Loucy (cell line): Measurements from ENCODE around the gene MEGF10.

Experiments
- H2AFZ ChIP-seq: fragments of 200-600 bp; sonication (generic); 2 replicates; pipeline ENCODE4 v1.6.0; 2016; ENCODE audit warnings: antibody characterized with exemption, mild to moderate bottlenecking, low read length, moderate library complexity
- H3F3A ChIP-seq: fragments of 200-600 bp; 2 replicates; pipeline ENCODE4 v1.6.0; 2016; ENCODE audit warnings: antibody characterized with exemption, low read depth, mild to moderate bottlenecking
- H3K27me3 ChIP-seq: fragments of 200-600 bp; sonication (generic); 2 replicates; pipeline ENCODE4 v1.6.1; 2014; ENCODE audit warnings: low read length, mild to moderate bottlenecking; ENCODE audit not compliant: insufficient read depth, poor library complexity, severe bottlenecking
- H3K36me3 ChIP-seq: fragments of 200-600 bp; sonication (generic); 2 replicates; pipeline ENCODE4 v1.6.1; 2016; ENCODE audit warnings: low read length; ENCODE audit not compliant: insufficient read depth
- H3K4me1 ChIP-seq: fragments of 200-600 bp; sonication (generic); 2 replicates; pipeline ENCODE4 v1.5.1; 2014; ENCODE audit warnings: low read length, mild to moderate bottlenecking; ENCODE audit not compliant: insufficient read depth, poor library complexity, severe bottlenecking
- H3K4me2 ChIP-seq: fragments of 200-600 bp; sonication (generic); 2 replicates; pipeline ENCODE4 v1.6.0; 2014; ENCODE audit warnings: antibody characterized with exemption, low read length, low read depth, mild to moderate bottlenecking; ENCODE audit not compliant: poor library complexity, severe bottlenecking
- H3K4me3 ChIP-seq: fragments of 200-600 bp; sonication (generic); 2 replicates; pipeline ENCODE4 v1.5.1; 2014; ENCODE audit warnings: low read length, mild to moderate bottlenecking, mixed read lengths; ENCODE audit not compliant: poor library complexity, severe bottlenecking
- H3K79me2 ChIP-seq: fragments of 200-600 bp; sonication (generic); 2 replicates; pipeline ENCODE4 v1.6.1; 2014; ENCODE audit warnings: low read length; ENCODE audit not compliant: insufficient read depth
- H3K9ac ChIP-seq: fragments of 200-600 bp; sonication (generic); 2 replicates; pipeline ENCODE4 v1.6.0; 2014; ENCODE audit warnings: mild to moderate bottlenecking, low read depth, low read length, moderate library complexity; ENCODE audit not compliant: poor library complexity, severe bottlenecking
- H3K9me2 ChIP-seq: fragments of 200-600 bp; sonication (generic); replicated peaks from 2 replicates; pipeline ENCODE4 v1.6.1; 2016; ENCODE audit warnings: low read depth, low read length, mixed read lengths
- H3K9me3 ChIP-seq: fragments of 200-600 bp; sonication (generic); 2 replicates; pipeline ENCODE4 v1.6.1; 2014; ENCODE audit warnings: mild to moderate bottlenecking, antibody characterized with exemption, low read length, low read depth; ENCODE audit not compliant: insufficient read depth
- H4K20me1 ChIP-seq: fragments of 200-600 bp; sonication (generic); 2 replicates; pipeline ENCODE4 v1.6.0; 2014; ENCODE audit warnings: antibody characterized with exemption, low read length, mild to moderate bottlenecking; ENCODE audit not compliant: insufficient read depth, poor library complexity, severe bottlenecking
- EZH2phosphoT487 ChIP-seq: fragments of 200-600 bp; IDR thresholded peaks from 2 replicates; pipeline ENCODE4 v1.6.1; 2018; ENCODE audit warnings: antibody characterized with exemption, mild to moderate bottlenecking, moderate library complexity, borderline replicate concordance
- TF ChIP-seq, protein P1 (sequence below): fragments of 200-600 bp; sonication (generic); conservative IDR thresholded peaks from 2 replicates; pipeline ENCODE4 v1.5.1; 2014; ENCODE audit warnings: mild to moderate bottlenecking, antibody characterized with exemption, low read length

Gene MEGF10

DNA sequence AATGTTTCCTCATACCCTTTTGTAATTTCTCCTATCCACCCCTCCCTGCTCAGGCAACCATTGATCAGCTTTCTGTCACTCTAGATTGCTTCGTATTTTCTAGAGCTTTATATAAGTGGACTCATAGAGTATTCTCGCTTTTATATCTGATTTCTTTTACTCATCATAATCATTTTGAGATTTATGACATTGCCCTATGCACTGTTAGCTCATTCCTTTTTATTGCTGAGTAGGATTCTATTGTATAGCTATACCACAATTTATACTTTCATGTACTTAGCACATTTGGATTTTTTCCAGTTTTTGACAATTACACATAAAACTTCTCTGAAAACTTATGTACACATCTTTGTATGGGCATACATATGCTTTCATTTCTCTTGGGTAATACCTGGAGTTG, 68.9 kb downstream of the MEGF10 start:
- TF ChIP-seq, protein P1, sequence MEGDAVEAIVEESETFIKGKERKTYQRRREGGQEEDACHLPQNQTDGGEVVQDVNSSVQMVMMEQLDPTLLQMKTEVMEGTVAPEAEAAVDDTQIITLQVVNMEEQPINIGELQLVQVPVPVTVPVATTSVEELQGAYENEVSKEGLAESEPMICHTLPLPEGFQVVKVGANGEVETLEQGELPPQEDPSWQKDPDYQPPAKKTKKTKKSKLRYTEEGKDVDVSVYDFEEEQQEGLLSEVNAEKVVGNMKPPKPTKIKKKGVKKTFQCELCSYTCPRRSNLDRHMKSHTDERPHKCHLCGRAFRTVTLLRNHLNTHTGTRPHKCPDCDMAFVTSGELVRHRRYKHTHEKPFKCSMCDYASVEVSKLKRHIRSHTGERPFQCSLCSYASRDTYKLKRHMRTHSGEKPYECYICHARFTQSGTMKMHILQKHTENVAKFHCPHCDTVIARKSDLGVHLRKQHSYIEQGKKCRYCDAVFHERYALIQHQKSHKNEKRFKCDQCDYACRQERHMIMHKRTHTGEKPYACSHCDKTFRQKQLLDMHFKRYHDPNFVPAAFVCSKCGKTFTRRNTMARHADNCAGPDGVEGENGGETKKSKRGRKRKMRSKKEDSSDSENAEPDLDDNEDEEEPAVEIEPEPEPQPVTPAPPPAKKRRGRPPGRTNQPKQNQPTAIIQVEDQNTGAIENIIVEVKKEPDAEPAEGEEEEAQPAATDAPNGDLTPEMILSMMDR, result no peak
- TF ChIP-seq EZH2phosphoT487, result no peak
- H3K79me2 ChIP-seq, result no peaks in the 10 kb centered on the region
- no peak overlapping the region for H3K4me3 ChIP-seq
- no peak overlapping the region for H3K4me2 ChIP-seq
- H3F3A ChIP-seq, result no peaks in the 10 kb centered on the region
- no peaks in the 10 kb centered on the region for H3K9me3 ChIP-seq
- no peak overlapping the region for H2AFZ ChIP-seq
- no peaks in the 10 kb centered on the region for H3K4me1 ChIP-seq
- no peaks in the 10 kb centered on the region for H3K27me3 ChIP-seq
- no peak overlapping the region for H3K9ac ChIP-seq
- no peaks in the 10 kb centered on the region for H4K20me1 ChIP-seq
- no peaks in the 10 kb centered on the region for H3K9me2 ChIP-seq
- no peaks in the 10 kb centered on the region for H3K36me3 ChIP-seq

DNA sequence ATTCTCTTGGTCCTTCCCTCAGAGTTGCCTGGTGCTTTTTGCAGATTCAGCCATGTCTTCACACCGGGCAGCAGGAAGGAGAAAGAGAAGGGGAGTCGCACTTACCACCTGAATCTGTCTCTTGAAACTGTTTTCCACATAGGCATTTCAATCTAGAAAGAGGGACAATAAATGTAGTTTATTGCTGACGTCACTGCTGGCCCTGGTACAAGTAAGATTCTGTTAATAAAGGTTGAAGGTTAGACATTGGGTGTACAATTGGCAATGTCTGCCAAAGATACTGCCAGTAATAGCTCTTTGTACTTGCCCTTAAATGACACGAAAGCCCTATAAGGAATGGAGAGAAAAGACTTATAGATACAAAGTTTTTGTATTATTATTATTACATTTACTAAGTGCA, 72.8 kb downstream of the MEGF10 start:
- H3F3A ChIP-seq, result no peaks in the 10 kb centered on the region
- H2AFZ ChIP-seq, result no peak overlapping the region
- no peaks in the 10 kb centered on the region for H3K36me3 ChIP-seq
- no peak overlapping the region for H3K4me2 ChIP-seq
- H3K27me3 ChIP-seq, result no peaks in the 10 kb centered on the region
- no peak for TF ChIP-seq EZH2phosphoT487
- TF ChIP-seq, protein P1, result no peak
- no peaks in the 10 kb centered on the region for H4K20me1 ChIP-seq
- no peaks in the 10 kb centered on the region for H3K9me2 ChIP-seq
- H3K9me3 ChIP-seq, result no peaks in the 10 kb centered on the region
- H3K4me1 ChIP-seq, result no peaks in the 10 kb centered on the region
- H3K79me2 ChIP-seq, result no peaks in the 10 kb centered on the region
- no peak overlapping the region for H3K4me3 ChIP-seq
- H3K9ac ChIP-seq, result no peak overlapping the region

DNA sequence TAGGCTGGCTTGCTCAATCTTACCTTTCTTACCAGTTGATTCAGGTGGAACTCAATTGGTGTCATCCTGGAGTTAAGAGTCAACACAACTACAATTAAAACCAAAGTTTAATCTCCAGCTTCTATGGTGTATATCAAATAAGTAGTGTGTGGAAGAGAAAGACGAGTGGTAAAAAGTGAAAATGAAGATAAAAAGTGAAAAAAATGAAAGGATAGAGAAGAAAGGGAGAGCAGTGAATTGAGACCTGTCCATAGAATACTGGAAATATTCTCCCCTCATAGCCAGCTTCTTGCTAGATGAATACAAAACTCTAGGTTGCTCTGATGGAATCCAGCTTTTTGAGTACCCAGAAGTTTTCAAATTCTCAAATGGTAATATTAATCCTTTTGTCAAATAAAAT, 76.4 kb downstream of the MEGF10 start:
- no peaks in the 10 kb centered on the region for H3K79me2 ChIP-seq
- H3K4me2 ChIP-seq, result no peak overlapping the region
- H3K4me1 ChIP-seq, result no peaks in the 10 kb centered on the region
- H3K4me3 ChIP-seq, result no peak overlapping the region
- no peaks in the 10 kb centered on the region for H3K27me3 ChIP-seq
- no peaks in the 10 kb centered on the region for H3K9me3 ChIP-seq
- H4K20me1 ChIP-seq, result no peaks in the 10 kb centered on the region
- no peaks in the 10 kb centered on the region for H3K36me3 ChIP-seq
- H3K9ac ChIP-seq, result no peak overlapping the region
- TF ChIP-seq, protein P1, result no peak
- TF ChIP-seq EZH2phosphoT487, result no peak
- no peaks in the 10 kb centered on the region for H3K9me2 ChIP-seq
- H2AFZ ChIP-seq, result no peak overlapping the region
- no peaks in the 10 kb centered on the region for H3F3A ChIP-seq
